ENCODE measurements around the gene NPEPL1. TPM values are rescaled to one million over a fixed set of nuclear protein-coding genes. Genes with fewer than 3 reads are reported as not detected.

The NPEPL1 gene
- total and polyA plus RNA-seq, 2 of the 8 experiments (the other 6 are each of a cell fraction or from before 2014, with no cell fraction given), result 12.4 to 26.8 TPM

DNA sequence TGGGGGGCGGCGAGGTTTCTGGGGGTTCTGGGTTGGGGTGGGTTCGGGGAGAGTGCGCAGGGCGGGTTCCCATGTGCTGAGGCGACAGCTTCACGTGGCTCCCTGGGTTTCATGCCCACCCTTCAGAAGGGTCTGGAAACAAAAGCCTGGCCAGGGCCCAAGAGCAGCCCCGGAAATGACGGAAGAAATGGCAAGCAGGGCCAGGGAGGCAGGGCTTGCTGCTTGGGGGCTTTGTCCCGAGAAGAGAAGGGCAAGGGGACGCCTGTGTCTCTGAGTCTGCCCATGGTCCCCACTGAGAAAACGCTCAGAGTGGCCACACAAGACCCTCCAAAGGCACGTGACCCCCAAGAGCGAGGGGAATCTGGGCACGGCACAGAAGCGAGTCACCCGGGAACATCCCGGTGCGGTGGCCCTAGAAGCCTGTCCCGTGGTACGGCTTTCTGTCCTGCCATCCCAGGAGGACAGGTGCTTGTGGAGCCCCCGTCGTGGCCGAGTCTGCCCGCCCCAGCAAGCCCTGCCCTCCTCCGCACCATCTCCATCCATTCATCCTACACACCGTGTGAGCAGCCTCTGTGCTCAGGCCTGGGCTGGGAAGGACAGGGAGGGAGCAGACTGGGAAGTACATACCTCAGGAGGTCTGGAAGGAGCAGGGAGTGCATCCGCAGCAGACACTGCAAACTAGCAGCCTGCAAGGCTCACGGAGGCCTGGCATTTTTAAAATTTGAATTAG is 9.0 kb downstream of the NPEPL1 start (continued):
- TF ChIP-seq, protein P1, sequence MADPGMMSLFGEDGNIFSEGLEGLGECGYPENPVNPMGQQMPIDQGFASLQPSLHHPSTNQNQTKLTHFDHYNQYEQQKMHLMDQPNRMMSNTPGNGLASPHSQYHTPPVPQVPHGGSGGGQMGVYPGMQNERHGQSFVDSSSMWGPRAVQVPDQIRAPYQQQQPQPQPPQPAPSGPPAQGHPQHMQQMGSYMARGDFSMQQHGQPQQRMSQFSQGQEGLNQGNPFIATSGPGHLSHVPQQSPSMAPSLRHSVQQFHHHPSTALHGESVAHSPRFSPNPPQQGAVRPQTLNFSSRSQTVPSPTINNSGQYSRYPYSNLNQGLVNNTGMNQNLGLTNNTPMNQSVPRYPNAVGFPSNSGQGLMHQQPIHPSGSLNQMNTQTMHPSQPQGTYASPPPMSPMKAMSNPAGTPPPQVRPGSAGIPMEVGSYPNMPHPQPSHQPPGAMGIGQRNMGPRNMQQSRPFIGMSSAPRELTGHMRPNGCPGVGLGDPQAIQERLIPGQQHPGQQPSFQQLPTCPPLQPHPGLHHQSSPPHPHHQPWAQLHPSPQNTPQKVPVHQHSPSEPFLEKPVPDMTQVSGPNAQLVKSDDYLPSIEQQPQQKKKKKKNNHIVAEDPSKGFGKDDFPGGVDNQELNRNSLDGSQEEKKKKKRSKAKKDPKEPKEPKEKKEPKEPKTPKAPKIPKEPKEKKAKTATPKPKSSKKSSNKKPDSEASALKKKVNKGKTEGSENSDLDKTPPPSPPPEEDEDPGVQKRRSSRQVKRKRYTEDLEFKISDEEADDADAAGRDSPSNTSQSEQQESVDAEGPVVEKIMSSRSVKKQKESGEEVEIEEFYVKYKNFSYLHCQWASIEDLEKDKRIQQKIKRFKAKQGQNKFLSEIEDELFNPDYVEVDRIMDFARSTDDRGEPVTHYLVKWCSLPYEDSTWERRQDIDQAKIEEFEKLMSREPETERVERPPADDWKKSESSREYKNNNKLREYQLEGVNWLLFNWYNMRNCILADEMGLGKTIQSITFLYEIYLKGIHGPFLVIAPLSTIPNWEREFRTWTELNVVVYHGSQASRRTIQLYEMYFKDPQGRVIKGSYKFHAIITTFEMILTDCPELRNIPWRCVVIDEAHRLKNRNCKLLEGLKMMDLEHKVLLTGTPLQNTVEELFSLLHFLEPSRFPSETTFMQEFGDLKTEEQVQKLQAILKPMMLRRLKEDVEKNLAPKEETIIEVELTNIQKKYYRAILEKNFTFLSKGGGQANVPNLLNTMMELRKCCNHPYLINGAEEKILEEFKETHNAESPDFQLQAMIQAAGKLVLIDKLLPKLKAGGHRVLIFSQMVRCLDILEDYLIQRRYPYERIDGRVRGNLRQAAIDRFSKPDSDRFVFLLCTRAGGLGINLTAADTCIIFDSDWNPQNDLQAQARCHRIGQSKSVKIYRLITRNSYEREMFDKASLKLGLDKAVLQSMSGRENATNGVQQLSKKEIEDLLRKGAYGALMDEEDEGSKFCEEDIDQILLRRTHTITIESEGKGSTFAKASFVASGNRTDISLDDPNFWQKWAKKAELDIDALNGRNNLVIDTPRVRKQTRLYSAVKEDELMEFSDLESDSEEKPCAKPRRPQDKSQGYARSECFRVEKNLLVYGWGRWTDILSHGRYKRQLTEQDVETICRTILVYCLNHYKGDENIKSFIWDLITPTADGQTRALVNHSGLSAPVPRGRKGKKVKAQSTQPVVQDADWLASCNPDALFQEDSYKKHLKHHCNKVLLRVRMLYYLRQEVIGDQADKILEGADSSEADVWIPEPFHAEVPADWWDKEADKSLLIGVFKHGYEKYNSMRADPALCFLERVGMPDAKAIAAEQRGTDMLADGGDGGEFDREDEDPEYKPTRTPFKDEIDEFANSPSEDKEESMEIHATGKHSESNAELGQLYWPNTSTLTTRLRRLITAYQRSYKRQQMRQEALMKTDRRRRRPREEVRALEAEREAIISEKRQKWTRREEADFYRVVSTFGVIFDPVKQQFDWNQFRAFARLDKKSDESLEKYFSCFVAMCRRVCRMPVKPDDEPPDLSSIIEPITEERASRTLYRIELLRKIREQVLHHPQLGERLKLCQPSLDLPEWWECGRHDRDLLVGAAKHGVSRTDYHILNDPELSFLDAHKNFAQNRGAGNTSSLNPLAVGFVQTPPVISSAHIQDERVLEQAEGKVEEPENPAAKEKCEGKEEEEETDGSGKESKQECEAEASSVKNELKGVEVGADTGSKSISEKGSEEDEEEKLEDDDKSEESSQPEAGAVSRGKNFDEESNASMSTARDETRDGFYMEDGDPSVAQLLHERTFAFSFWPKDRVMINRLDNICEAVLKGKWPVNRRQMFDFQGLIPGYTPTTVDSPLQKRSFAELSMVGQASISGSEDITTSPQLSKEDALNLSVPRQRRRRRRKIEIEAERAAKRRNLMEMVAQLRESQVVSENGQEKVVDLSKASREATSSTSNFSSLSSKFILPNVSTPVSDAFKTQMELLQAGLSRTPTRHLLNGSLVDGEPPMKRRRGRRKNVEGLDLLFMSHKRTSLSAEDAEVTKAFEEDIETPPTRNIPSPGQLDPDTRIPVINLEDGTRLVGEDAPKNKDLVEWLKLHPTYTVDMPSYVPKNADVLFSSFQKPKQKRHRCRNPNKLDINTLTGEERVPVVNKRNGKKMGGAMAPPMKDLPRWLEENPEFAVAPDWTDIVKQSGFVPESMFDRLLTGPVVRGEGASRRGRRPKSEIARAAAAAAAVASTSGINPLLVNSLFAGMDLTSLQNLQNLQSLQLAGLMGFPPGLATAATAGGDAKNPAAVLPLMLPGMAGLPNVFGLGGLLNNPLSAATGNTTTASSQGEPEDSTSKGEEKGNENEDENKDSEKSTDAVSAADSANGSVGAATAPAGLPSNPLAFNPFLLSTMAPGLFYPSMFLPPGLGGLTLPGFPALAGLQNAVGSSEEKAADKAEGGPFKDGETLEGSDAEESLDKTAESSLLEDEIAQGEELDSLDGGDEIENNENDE (IDR thresholded peaks at IDR 0.05; ENCODE audit: insufficient replicate concordance, low read length), result no peak
- TF ChIP-seq EP300 (IDR thresholded peaks at IDR 0.05; ENCODE audit: borderline replicate concordance in 1 of 2, low read depth in 2 of 2, low read length in 2 of 2) (no peak), NRF1 (IDR thresholded peaks at IDR 0.05; ENCODE audit: low read depth, low read length) (no peak), TCF12 (IDR thresholded peaks at IDR 0.05; ENCODE audit: low read depth, low read length) (no peak), POU5F1 (IDR thresholded peaks at IDR 0.05; ENCODE audit: low read depth, low read length) (no peak)
- TF ChIP-seq, protein P2, sequence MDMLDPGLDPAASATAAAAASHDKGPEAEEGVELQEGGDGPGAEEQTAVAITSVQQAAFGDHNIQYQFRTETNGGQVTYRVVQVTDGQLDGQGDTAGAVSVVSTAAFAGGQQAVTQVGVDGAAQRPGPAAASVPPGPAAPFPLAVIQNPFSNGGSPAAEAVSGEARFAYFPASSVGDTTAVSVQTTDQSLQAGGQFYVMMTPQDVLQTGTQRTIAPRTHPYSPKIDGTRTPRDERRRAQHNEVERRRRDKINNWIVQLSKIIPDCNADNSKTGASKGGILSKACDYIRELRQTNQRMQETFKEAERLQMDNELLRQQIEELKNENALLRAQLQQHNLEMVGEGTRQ (IDR thresholded peaks at IDR 0.05; ENCODE audit: low read length), result no peak

Measured in H1 (cell line).